ENCODE results near the gene OTUD1. TPM values are rescaled to one million over a fixed set of nuclear protein-coding genes. Genes with fewer than 3 reads are reported as not detected.

Gene OTUD1
- total RNA-seq, 1 experiment from 2014 or later, result 5.7 TPM

DNA sequence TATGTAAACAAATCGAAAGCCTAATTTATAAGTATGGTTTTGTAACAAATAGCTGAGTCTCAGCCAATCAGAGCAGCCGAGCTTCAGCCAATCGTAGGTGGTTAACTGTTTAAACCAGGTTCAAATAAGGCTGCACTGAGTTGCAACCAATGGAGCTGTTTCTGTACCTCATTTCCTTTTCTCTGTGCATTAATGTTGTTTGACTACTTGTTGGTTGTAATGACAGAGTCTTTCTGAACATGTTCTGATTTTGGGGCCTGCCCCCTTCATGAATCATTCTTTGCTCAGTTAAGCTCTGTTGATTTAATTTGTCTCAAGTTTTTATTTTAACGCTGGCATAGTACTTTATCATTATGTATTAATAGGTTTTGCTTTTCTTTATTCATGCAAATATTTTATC, 14.6 kb downstream of the OTUD1 start:
- intact Hi-C loops (cut with micrococcal nuclease), result no loop called here
- RAD21 ChIA-PET (ENCODE audit: low non-redundant PET in 1 of 2, low total read pairs in 2 of 2, uncharacterized antibody in 2 of 2, unreplicated experiment in 2 of 2), result no interaction called here
- no peak for ATAC-seq

More for the DNA sequence above, 14.6 kb downstream of the OTUD1 start:
- CTCF ChIA-PET, result no interaction called here
- Histone ChIP-seq H3K4me2 (ENCODE audit: low read length) (no peak overlapping the region), H3K9me3 (ENCODE audit: control insufficient read depth in 1 of 2, insufficient read depth in 1 of 2, low read depth in 1 of 2, low read length in 2 of 2) (no peaks in the 10 kb centered on the region), H3K9ac (ENCODE audit: low read length) (no peak overlapping the region), H2AFZ (ENCODE audit: low read depth, low read length, poor library complexity, severe bottlenecking) (no peak overlapping the region), H3K4me3 (replicated peaks in 1 of 2; ENCODE audit: low read depth in 1 of 2, low read length in 2 of 2) (no peak overlapping the region), H4K20me1 (ENCODE audit: insufficient read depth) (no peaks in the 10 kb centered on the region), H3K27ac (ENCODE audit: low read depth, low read length) (no peak overlapping the region), H3K79me2 (ENCODE audit: insufficient read depth, low read length) (no peaks in the 10 kb centered on the region), H3K27me3 (ENCODE audit: insufficient read depth, low read length) (no peaks in the 10 kb centered on the region), H3K9me2 (ENCODE audit: insufficient read depth) (no peaks in the 10 kb centered on the region), H3K36me3 (ENCODE audit: control insufficient read depth in 1 of 2, insufficient read depth in 2 of 2, low read length in 2 of 2) (no peaks in the 10 kb centered on the region), H3K4me1 (ENCODE audit: control insufficient read depth in 1 of 2, insufficient read depth in 2 of 2, low read length in 2 of 2) (no peaks in the 10 kb centered on the region)
- TF ChIP-seq, protein P1, sequence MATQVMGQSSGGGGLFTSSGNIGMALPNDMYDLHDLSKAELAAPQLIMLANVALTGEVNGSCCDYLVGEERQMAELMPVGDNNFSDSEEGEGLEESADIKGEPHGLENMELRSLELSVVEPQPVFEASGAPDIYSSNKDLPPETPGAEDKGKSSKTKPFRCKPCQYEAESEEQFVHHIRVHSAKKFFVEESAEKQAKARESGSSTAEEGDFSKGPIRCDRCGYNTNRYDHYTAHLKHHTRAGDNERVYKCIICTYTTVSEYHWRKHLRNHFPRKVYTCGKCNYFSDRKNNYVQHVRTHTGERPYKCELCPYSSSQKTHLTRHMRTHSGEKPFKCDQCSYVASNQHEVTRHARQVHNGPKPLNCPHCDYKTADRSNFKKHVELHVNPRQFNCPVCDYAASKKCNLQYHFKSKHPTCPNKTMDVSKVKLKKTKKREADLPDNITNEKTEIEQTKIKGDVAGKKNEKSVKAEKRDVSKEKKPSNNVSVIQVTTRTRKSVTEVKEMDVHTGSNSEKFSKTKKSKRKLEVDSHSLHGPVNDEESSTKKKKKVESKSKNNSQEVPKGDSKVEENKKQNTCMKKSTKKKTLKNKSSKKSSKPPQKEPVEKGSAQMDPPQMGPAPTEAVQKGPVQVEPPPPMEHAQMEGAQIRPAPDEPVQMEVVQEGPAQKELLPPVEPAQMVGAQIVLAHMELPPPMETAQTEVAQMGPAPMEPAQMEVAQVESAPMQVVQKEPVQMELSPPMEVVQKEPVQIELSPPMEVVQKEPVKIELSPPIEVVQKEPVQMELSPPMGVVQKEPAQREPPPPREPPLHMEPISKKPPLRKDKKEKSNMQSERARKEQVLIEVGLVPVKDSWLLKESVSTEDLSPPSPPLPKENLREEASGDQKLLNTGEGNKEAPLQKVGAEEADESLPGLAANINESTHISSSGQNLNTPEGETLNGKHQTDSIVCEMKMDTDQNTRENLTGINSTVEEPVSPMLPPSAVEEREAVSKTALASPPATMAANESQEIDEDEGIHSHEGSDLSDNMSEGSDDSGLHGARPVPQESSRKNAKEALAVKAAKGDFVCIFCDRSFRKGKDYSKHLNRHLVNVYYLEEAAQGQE (IDR thresholded peaks at IDR 0.05; ENCODE audit: low read depth), result no peak
- TF ChIP-seq SIN3A (IDR thresholded peaks at IDR 0.05; ENCODE audit: low read depth) (no peak), EGR1 (IDR thresholded peaks at IDR 0.05; ENCODE audit: low read depth) (no peak), POLR2A (IDR thresholded peaks at IDR 0.05; ENCODE audit: borderline replicate concordance, extremely low read depth, insufficient read depth, insufficient read length) (no peak), EZH2phosphoT487 (IDR thresholded peaks at IDR 0.05; ENCODE audit: borderline replicate concordance) (no peak)
- BruUV-seq (replicated peaks), result no TSS peak
- POLR2A ChIA-PET, result no interaction called here
- DNase-seq (ENCODE audit: low read depth, low spot score), result no peak
